Measurements from ENCODE around the gene IGF1. TPM values are rescaled to one million over a fixed set of nuclear protein-coding genes. Genes with fewer than 3 reads are reported as not detected.

Gene IGF1
- total RNA-seq, 1 donor from 2014 or later, result under 0.01 TPM

DNA sequence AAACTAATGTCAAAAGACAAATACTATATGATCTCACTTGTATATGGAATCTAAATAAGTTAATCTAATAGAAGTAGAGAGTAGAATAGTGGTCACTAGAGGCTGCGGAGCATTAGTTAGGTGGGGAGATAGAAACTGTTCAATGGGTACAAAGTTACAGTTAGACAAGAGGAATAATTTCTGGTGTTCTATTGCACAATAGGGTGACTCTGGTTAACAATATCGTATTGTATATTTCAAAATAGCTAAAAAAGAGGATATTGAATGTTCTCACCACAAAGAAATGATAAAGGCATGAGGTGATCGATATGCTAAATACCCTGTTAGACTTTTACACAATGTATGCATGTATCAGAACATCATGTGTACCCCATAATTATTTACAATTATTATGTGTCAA lies 42.9 kb downstream of the IGF1 start:
- no peaks in the 10 kb centered on the region for H3K36me3 ChIP-seq (ENCODE audit: control insufficient read depth, insufficient read depth, low read length)
- no peaks in the 10 kb centered on the region for H3K27me3 ChIP-seq (ENCODE audit: control insufficient read depth, insufficient read depth, low read length)
- TF ChIP-seq, protein P1, sequence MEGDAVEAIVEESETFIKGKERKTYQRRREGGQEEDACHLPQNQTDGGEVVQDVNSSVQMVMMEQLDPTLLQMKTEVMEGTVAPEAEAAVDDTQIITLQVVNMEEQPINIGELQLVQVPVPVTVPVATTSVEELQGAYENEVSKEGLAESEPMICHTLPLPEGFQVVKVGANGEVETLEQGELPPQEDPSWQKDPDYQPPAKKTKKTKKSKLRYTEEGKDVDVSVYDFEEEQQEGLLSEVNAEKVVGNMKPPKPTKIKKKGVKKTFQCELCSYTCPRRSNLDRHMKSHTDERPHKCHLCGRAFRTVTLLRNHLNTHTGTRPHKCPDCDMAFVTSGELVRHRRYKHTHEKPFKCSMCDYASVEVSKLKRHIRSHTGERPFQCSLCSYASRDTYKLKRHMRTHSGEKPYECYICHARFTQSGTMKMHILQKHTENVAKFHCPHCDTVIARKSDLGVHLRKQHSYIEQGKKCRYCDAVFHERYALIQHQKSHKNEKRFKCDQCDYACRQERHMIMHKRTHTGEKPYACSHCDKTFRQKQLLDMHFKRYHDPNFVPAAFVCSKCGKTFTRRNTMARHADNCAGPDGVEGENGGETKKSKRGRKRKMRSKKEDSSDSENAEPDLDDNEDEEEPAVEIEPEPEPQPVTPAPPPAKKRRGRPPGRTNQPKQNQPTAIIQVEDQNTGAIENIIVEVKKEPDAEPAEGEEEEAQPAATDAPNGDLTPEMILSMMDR (IDR thresholded peaks at IDR 0.05; ENCODE audit: insufficient read depth, low read length, poor library complexity, severe bottlenecking), result no peak
- H3K4me3 ChIP-seq (ENCODE audit: low read depth, low read length), result no peak overlapping the region
- DNase-seq (ENCODE audit: low read depth), result no peak

DNA sequence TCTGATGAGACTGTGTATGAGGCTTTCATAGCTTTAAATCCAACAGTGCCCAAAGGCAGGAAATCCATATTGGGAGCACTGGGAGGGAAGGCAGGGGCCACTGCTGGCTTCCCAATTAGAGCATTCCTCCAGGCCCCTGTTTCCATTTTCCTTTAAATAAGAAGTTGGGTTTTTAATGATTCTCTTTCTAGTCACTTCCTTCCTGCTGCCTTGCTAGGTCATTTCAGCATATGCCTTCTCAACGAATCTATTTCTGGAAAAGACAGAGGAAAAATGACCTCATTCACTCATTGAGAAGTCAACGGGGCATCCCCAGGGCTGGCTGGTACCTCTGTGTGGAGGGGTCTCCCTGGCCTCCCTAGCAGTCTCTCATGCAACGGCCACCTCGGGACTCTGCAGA lies 43.5 kb downstream of the IGF1 start:
- no peak overlapping the region for H3K4me3 ChIP-seq (ENCODE audit: low read depth, low read length)
- no peaks in the 10 kb centered on the region for H3K27me3 ChIP-seq (ENCODE audit: control insufficient read depth, insufficient read depth, low read length)
- no peaks in the 10 kb centered on the region for H3K36me3 ChIP-seq (ENCODE audit: control insufficient read depth, insufficient read depth, low read length)
- DNase-seq (ENCODE audit: low read depth), result no peak
- TF ChIP-seq, protein P1 (IDR thresholded peaks at IDR 0.05; ENCODE audit: insufficient read depth, low read length, poor library complexity, severe bottlenecking), result no peak

DNA sequence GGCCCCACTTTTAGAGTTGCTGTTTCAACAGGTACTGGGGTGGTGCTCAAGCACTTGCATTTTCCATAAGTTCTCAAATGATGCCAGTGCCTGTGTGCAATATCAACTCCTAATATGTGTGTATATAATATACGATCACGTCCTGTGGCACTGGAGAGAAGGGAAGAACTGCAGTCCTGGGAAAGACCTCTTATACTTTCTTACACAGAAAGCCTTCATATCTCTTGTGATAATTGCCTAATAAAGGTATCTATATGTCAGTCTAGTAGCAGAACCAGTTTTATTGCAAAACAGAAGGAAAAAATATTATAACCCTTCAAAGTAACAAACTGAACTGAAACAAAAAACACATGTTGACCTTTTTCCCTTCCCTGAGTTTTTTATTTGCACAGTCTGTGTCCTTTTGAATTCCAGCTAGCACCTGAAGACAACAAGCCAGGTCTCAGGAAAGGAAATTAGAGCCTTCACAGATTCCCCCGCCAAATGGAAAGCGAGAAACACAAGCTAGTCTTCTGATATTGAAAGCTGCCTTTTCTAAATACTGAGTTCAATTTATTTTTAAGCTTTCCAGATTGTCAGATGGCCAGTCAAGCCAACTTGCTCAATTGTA lies 44.4 kb downstream of the IGF1 start:
- Histone ChIP-seq H3K36me3 (ENCODE audit: control insufficient read depth, insufficient read depth, low read length) (no peaks in the 10 kb centered on the region), H3K4me3 (ENCODE audit: low read depth, low read length) (no peak overlapping the region), H3K27me3 (ENCODE audit: control insufficient read depth, insufficient read depth, low read length) (no peaks in the 10 kb centered on the region)
- TF ChIP-seq, protein P1 (IDR thresholded peaks at IDR 0.05; ENCODE audit: insufficient read depth, low read length, poor library complexity, severe bottlenecking), result no peak
- DNase-seq (ENCODE audit: low read depth), result no peak

DNA sequence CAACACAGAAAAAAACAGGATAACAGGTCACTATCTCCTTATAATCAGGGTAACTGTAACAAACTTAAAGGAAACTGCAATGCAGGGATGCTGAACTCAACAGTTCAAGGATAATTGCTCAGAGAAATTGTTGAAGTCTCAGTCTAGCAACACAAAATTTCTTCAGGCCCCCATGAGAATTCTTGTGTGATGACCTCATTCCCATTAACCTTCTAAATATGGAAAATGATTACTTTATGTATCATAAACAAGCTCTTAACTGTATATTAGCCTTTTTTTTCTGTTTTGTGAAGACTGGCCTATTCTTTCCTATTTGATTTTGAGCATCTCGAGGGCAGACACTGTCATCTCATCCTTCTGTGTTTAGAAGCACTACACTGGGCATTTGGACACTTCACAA lies 47.1 kb downstream of the IGF1 start:
- H3K27me3 ChIP-seq (ENCODE audit: control insufficient read depth, insufficient read depth, low read length), result no peaks in the 10 kb centered on the region
- H3K36me3 ChIP-seq (ENCODE audit: control insufficient read depth, insufficient read depth, low read length), result no peaks in the 10 kb centered on the region
- H3K4me3 ChIP-seq (ENCODE audit: low read depth, low read length), result no peak overlapping the region
- no peak for DNase-seq (ENCODE audit: low read depth)
- TF ChIP-seq, protein P1 (IDR thresholded peaks at IDR 0.05; ENCODE audit: insufficient read depth, low read length, poor library complexity, severe bottlenecking), result no peak

DNA sequence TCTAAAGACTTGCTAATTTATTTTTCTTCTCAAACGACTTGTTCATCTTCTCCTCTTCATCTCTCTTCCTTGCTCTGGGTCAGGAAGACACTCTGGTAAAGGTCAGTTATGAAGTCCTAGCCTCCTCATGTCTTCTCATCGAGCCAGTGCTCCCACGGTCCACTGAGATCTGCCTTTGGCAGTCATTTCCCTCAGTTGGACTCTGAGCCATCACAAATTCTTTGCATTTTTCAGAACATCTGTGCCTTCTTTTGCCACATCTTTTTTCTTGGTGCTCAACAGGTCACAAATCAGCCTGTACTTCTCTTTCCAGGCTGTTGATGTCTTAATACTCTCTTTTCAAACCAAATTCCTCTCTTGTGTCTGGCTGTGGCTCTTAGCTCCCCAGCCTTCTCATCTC lies 49.7 kb downstream of the IGF1 start:
- no peaks in the 10 kb centered on the region for H3K36me3 ChIP-seq (ENCODE audit: control insufficient read depth, insufficient read depth, low read length)
- TF ChIP-seq, protein P1 (IDR thresholded peaks at IDR 0.05; ENCODE audit: insufficient read depth, low read length, poor library complexity, severe bottlenecking), result no peak
- H3K4me3 ChIP-seq (ENCODE audit: low read depth, low read length), result no peak overlapping the region
- no peak for DNase-seq (ENCODE audit: low read depth)
- no peaks in the 10 kb centered on the region for H3K27me3 ChIP-seq (ENCODE audit: control insufficient read depth, insufficient read depth, low read length)

All from kidney epithelial cell (primary cell).